ENCODE measurements around the gene ELK3.

DNA sequence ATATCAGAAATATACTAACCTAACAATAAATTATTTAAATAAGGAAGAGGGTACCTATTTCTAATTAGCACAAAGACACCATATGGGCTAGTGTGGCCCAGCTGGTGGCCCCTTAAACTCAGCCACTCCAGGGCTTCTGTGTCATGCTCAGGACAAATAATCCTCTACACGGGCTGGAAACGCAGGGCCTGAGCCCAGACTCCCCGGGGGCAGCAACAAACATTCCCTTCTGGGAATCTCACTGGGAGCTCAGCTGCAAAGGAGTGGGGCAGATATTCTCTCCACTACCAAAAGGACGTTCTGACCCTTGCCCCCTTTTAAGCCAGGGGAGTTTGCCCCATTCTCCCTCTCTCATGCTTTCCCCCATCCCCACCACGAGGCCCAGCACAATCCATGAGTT, 43.7 kb upstream of the ELK3 start:
- no peak for TF ChIP-seq ZFX (IDR thresholded peaks at IDR 0.05)
- TF ChIP-seq, protein P1, sequence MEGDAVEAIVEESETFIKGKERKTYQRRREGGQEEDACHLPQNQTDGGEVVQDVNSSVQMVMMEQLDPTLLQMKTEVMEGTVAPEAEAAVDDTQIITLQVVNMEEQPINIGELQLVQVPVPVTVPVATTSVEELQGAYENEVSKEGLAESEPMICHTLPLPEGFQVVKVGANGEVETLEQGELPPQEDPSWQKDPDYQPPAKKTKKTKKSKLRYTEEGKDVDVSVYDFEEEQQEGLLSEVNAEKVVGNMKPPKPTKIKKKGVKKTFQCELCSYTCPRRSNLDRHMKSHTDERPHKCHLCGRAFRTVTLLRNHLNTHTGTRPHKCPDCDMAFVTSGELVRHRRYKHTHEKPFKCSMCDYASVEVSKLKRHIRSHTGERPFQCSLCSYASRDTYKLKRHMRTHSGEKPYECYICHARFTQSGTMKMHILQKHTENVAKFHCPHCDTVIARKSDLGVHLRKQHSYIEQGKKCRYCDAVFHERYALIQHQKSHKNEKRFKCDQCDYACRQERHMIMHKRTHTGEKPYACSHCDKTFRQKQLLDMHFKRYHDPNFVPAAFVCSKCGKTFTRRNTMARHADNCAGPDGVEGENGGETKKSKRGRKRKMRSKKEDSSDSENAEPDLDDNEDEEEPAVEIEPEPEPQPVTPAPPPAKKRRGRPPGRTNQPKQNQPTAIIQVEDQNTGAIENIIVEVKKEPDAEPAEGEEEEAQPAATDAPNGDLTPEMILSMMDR (conservative IDR thresholded peaks at IDR 0.05), result no peak

Measured in C4-2B (cell line).